Measurements from ENCODE around the gene EPS8L2.

DNA sequence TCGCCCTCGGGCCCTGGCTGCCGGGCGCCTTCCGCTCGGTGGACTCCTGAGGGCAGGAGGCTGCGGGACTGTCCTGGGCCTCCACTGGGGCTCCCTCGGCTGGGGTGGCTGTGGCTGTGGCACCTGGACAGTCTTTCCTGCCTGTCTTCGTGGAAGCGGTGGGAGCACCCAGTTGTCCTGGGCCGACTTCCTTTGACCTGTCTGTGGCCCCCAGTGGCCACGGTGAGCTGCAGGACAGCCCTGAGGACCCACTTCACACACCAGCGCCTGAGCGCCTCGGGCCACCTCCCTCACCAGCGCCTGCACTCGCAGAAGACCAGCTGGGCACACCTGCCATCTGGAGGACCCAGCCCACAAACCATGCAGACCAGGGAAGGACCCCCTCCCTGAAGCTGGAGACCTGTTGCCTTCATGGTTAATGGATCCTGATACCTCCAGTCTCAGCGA is 1.8 kb upstream of the EPS8L2 start:
- TF ChIP-seq POLR2AphosphoS5 (IDR thresholded peaks at IDR 0.05; ENCODE audit: borderline replicate concordance, low read depth, low read length) = no peak
- no peak for TF ChIP-seq FOXP2 (optimal IDR thresholded peaks at IDR 0.05; ENCODE audit: control extremely low read depth, extremely low read length, insufficient read depth)
- no peak for TF ChIP-seq EZH2 (IDR thresholded peaks at IDR 0.05)
